Peyer's patch (tissue), 4 donors: Measurements from ENCODE around the gene FBXO28.

ENCODE experiments used
- POLR2A ChIP-seq, 2 donors: fragments of 450-650 bp; IDR thresholded peaks; one replicate each; pipeline ENCODE4 v1.5.1; 2017; ENCODE audit warnings: antibody characterized with exemption in 2 of 2, mild to moderate bottlenecking in 2 of 2, moderate library complexity in 2 of 2
- TF ChIP-seq, protein P1 (sequence below), 6 experiments: fragments of 450-650 bp in 4 of 6; fragments of 200-600 bp in 2 of 6; sonication (generic) in 1 of 6; IDR thresholded peaks; one replicate each; pipeline ENCODE4 v1.5.1; 2017 to 2019; ENCODE audit warnings: antibody characterized with exemption in 6 of 6, mild to moderate bottlenecking in 3 of 6, moderate library complexity in 1 of 6

- no peak for TF ChIP-seq POLR2A (IDR thresholded peaks at IDR 0.05)
- TF ChIP-seq, protein P1, sequence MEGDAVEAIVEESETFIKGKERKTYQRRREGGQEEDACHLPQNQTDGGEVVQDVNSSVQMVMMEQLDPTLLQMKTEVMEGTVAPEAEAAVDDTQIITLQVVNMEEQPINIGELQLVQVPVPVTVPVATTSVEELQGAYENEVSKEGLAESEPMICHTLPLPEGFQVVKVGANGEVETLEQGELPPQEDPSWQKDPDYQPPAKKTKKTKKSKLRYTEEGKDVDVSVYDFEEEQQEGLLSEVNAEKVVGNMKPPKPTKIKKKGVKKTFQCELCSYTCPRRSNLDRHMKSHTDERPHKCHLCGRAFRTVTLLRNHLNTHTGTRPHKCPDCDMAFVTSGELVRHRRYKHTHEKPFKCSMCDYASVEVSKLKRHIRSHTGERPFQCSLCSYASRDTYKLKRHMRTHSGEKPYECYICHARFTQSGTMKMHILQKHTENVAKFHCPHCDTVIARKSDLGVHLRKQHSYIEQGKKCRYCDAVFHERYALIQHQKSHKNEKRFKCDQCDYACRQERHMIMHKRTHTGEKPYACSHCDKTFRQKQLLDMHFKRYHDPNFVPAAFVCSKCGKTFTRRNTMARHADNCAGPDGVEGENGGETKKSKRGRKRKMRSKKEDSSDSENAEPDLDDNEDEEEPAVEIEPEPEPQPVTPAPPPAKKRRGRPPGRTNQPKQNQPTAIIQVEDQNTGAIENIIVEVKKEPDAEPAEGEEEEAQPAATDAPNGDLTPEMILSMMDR (IDR thresholded peaks at IDR 0.05) = no peak
Observed at GRCh38 chr1:224175617-224176016, 61.7 kb downstream of the FBXO28 start.
